Right ventricle myocardium inferior (tissue), 1 donor: ENCODE data around the gene CMTR2. TPM values are rescaled to one million over a fixed set of nuclear protein-coding genes. Genes with fewer than 3 reads are reported as not detected.

Experiments used
- ATAC-seq: fragments of 200-7000 bp; cut with Tn5 transposase; one replicate; pipeline ENCODE4 v1.9.1; 2020; ENCODE audit warnings: mild to moderate bottlenecking, moderate library complexity
- DNase-seq: peaks from one replicate; pipeline ENCODE4 v3.0.0; 2021; ENCODE audit errors: missing footprints
- intact Hi-C: fragments of 100-400 bp; cut with DNase I; formaldehyde crosslinking; loops from one replicate; pipeline ENCODE4 v1.11.0; 2022
- total RNA-seq: library from RNA; stranded (reverse); fragmentation: NEBNext Ultra II Directional; extraction: Animal tissue kit (Norgen Biotek cat#: 25700); gene quantifications from one replicate; pipeline ENCODE4 v1.2.1, GENCODE V29; 2021
- donor health status: DM: no; HTN: yes; CAD: no; lungs with severe emphysema.

CMTR2 gene
- total RNA-seq, 1 donor from 2014 or later = 8.2 TPM

GRCh38 chr16:71283612-71284011 lies 5.6 kb downstream of the CMTR2 start:
- ATAC-seq (no peak), DNase-seq (no peak)
- intact Hi-C loops = loop anchor here (10.0 kb wide), 1 partner anchor 201 kb away; the partner anchor contains the start of gene ZNF19

GRCh38 chr16:71282943-71283342 lies 6.3 kb downstream of the CMTR2 start:
- no peak for DNase-seq
- no peak for ATAC-seq
- intact Hi-C loops = loop anchor here (10.0 kb wide), 1 partner anchor 202 kb away; the partner anchor contains the start of gene ZNF19

GRCh38 chr16:71276589-71277334 lies 12.4 kb downstream of the CMTR2 start:
- DNase-seq = no peak
- no peak for ATAC-seq
- intact Hi-C loops = no loop called here

GRCh38 chr16:71273384-71273783 lies 15.8 kb downstream of the CMTR2 start:
- DNase-seq (no peak), ATAC-seq (no peak)
- intact Hi-C loops = no loop called here

- DNase-seq = no peak
- ATAC-seq = no peak
- intact Hi-C loops = no loop called here
Observed at GRCh38 chr16:71264299-71264698, 24.9 kb downstream of the CMTR2 start.

- DNase-seq = no peak
- intact Hi-C loops = no loop called here
- ATAC-seq = no peak
Observed at GRCh38 chr16:71263582-71263981, 25.6 kb downstream of the CMTR2 start.

GRCh38 chr16:71262391-71262790 lies 26.8 kb downstream of the CMTR2 start:
- no peak for DNase-seq

GRCh38 chr16:71260995-71261394 lies 28.2 kb downstream of the CMTR2 start:
- ATAC-seq (no peak), DNase-seq (no peak)
- intact Hi-C loops = no loop called here

More at GRCh38 chr16:71262391-71262790, 26.8 kb downstream of the CMTR2 start:
- intact Hi-C loops = no loop called here
- ATAC-seq = no peak

- DNase-seq = no peak
- no peak for ATAC-seq
- intact Hi-C loops = no loop called here
Observed at GRCh38 chr16:71259086-71259485, 30.1 kb downstream of the CMTR2 start.

GRCh38 chr16:71258372-71258771 lies 30.8 kb downstream of the CMTR2 start:
- intact Hi-C loops = no loop called here
- ATAC-seq (no peak), DNase-seq (no peak)

GRCh38 chr16:71257768-71258167 lies 31.4 kb downstream of the CMTR2 start:
- intact Hi-C loops = no loop called here
- ATAC-seq = no peak
- DNase-seq = no peak

- intact Hi-C loops = no loop called here
Observed at GRCh38 chr16:71255721-71256120, 33.5 kb downstream of the CMTR2 start.

GRCh38 chr16:71254832-71255525 lies 34.2 kb downstream of the CMTR2 start:
- ATAC-seq (peak; percentile 56), DNase-seq (no peak)
- intact Hi-C loops = no loop called here

More at GRCh38 chr16:71255721-71256120, 33.5 kb downstream of the CMTR2 start:
- DNase-seq (peak; percentile 50), ATAC-seq (peak; percentile 37)

- ATAC-seq (no peak), DNase-seq (no peak)
- intact Hi-C loops = no loop called here
Observed at GRCh38 chr16:71250461-71251235, 38.6 kb downstream of the CMTR2 start.

- no peak for ATAC-seq
- intact Hi-C loops = no loop called here
- no peak for DNase-seq
Observed at GRCh38 chr16:71249399-71249798, 39.8 kb downstream of the CMTR2 start.

GRCh38 chr16:71247478-71247877 lies 41.7 kb downstream of the CMTR2 start:
- no peak for DNase-seq
- no peak for ATAC-seq
- intact Hi-C loops = no loop called here

GRCh38 chr16:71246309-71246708 lies 42.9 kb downstream of the CMTR2 start:
- ATAC-seq = no peak
- no peak for DNase-seq
- intact Hi-C loops = no loop called here

- intact Hi-C loops = no loop called here
- no peak for DNase-seq
- no peak for ATAC-seq
Observed at GRCh38 chr16:71244521-71244920, 44.7 kb downstream of the CMTR2 start.

GRCh38 chr16:71242601-71243000 lies 46.6 kb downstream of the CMTR2 start:
- intact Hi-C loops = no loop called here
- no peak for ATAC-seq
- no peak for DNase-seq
